GM13976 (cell line): ENCODE measurements around the gene OR2A14.

Experiments
- DNase-seq: peaks from one replicate; pipeline ENCODE4 v3.0.0; 2012; ENCODE audit warnings: low spot score
- in situ Hi-C: fragments of 300-500 bp; cut with MboI; formaldehyde crosslinking; loops from one replicate; pipeline ENCODE4 v1.12.0; 2022; ENCODE audit warnings: low sequenced_read_pairs, mixed read lengths, inconsistent platforms; ENCODE audit not compliant: unreplicated experiment
- TF ChIP-seq, protein P1 (sequence below): IDR thresholded peaks from 2 replicates; pipeline ENCODE4 v1.5.1; 2012; ENCODE audit warnings: borderline replicate concordance, mild to moderate bottlenecking; ENCODE audit not compliant: insufficient read depth; ENCODE audit errors: extremely low read depth, missing control alignments, control extremely low read depth

The OR2A14 gene

DNA sequence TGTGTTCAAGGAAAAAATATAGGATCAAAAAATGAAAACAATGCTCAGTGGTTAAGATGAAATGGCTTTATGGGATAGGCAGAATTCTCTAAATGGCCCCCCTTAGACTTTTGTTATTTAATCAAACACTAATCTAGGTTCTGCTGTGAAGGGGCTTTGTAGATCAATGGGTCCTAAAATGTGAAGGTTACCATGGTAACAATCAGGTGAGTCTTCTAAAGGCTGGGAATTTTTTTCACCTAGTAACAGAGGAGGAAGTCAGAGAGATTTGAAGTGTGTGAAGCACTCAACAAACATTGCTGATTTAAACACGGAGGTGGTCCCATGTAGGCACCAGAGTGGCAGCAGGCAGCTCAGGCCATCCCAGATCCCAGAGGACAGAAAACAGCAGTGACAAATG is 11.1 kb downstream of the OR2A14 start:
- no peak for DNase-seq
- in situ Hi-C loops: no loop called here
- TF ChIP-seq, protein P1, sequence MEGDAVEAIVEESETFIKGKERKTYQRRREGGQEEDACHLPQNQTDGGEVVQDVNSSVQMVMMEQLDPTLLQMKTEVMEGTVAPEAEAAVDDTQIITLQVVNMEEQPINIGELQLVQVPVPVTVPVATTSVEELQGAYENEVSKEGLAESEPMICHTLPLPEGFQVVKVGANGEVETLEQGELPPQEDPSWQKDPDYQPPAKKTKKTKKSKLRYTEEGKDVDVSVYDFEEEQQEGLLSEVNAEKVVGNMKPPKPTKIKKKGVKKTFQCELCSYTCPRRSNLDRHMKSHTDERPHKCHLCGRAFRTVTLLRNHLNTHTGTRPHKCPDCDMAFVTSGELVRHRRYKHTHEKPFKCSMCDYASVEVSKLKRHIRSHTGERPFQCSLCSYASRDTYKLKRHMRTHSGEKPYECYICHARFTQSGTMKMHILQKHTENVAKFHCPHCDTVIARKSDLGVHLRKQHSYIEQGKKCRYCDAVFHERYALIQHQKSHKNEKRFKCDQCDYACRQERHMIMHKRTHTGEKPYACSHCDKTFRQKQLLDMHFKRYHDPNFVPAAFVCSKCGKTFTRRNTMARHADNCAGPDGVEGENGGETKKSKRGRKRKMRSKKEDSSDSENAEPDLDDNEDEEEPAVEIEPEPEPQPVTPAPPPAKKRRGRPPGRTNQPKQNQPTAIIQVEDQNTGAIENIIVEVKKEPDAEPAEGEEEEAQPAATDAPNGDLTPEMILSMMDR: no peak

DNA sequence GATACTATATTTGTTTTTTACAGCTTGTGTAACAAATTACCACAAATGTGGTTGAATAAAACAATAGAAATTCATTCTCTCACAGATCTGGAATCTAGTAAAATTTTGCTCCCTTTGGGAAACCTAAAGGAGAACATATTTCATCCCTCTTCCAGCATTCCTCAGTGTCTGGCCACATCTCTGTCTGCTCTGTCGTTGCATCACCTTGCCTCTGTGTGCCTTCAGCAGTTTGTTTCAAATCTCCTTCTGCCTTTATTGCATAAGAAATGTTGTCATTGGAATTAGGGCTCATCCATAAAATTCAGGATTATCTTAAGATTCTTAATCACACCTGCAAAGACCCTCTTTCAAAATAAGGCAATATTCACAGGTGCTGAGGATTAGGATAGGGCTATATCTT is 14.5 kb downstream of the OR2A14 start:
- in situ Hi-C loops: no loop called here
- no peak for DNase-seq
- TF ChIP-seq, protein P1: no peak

DNA sequence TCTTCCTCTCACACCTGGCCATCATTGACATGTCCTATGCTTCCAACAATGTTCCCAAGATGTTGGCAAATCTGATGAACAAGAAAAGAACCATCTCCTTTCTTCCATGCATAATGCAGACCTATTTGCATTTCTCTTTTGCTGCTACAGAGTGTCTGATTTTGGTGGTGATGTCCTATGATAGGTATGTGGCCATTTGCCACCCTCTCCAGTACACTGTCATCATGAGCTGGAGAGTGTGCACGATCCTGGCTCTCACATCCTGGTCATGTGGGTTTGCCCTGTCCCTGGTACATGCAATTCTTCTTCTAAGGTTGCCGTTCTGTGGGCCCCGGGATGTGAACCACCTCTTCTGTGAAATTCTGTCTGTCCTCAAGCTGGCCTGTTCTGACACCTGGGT is 19.2 kb downstream of the OR2A14 start:
- TF ChIP-seq, protein P1: no peak
- no peak for DNase-seq
- in situ Hi-C loops: no loop called here

DNA sequence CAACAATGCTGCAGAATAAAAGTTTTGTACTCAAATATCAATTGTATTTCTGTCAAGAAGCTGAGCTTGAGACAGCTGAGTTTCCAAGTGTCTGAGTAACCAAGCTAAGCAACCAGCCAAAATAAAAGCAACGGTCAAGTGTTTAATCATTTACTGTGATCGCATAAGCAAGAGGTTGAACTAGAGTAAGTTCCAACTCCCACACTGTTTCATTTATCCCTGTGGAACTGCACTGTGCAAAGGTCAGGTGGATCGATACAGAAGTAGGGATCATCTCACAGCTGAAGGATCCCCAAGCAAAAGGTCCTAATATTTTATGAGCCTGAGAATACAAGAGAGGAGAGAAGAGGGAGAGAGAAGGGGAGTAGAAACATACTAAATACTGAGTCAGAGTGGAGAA is 21.4 kb downstream of the OR2A14 start:
- in situ Hi-C loops: no loop called here
- TF ChIP-seq, protein P1: no peak
- no peak for DNase-seq

DNA sequence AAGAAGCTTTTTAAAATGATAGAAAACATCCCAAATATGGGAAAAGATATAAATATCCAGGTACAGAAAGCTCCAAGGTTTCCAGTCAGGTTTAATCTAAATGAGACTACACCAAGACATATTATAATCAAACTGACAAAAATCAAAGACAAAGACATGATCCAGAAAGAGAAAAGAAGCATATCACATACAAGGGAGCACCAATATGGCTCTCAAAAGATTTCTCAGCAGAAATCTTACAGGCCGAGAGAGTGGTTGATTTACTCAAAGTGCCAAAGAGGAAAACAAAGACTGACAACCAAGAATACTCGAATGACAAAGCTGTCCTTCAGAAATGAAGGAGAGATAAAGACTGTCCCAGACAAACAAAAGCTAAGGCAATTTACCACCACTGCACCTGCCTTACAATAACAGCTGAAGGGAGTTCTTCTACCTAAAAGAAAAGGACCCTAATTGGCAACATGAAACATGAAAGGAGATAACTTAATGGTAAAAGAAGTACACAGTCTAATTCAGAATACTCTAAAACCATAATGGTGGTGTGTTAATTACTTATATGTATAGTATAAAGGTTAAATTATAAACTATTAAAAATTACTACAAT is 25.4 kb downstream of the OR2A14 start:
- no peak for DNase-seq
- TF ChIP-seq, protein P1: no peak
- in situ Hi-C loops: no loop called here

DNA sequence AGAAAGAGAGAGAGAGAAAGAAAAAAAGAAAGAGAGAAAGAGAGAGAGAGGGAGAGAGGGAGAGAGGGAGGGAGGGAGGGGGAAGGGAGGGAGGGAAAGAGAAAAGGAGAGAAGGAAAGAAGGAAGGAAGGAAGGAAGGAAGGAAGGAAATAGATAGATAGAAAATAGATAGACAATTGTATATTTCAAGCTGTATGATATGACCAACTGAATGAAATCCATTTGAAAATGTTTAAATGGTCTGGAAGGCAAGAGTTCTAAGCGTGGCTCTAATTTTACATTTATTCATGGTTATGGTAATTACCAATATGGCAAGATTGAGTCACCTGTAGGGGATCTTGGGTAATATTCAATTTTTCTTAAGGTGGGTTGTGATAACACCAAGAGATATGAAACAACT is 35.9 kb downstream of the OR2A14 start:
- DNase-seq: no peak
- TF ChIP-seq, protein P1: no peak
- in situ Hi-C loops: no loop called here
